Measurements from ENCODE around the gene RBM3.

RBM3 gene

DNA sequence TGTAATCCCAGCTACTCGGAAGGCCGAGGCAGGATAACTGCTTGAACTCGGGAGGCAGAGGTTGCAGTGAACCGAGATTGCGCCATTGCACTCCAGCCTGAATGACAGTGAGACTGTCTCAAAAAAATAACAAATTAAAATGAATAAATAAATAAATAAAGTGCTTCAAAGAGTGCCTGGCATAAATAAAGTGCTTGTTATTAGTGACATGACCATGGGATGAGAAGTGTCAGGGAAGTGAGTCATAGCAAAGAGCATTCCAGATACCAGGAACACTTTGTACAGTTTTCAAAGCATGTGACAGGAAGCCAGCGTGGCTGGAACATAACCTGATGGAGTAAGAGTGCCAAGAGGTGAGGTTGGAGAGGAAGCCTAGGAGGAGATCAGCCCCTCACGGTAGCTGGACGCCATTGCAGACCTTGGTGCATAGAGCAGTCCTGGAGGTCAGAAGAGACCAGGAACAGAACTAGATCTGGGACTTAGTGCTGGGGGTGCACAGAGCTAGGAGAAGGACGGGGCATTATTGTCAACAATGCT lies 17.0 kb downstream of the RBM3 start:
- DNase-seq = no peak
- TF ChIP-seq POLR2A (IDR thresholded peaks at IDR 0.05; ENCODE audit: low read length) (no peak), GATA1 (IDR thresholded peaks at IDR 0.05; ENCODE audit: low read depth, low read length) (no peak)

- DNase-seq = no peak
- no peak for TF ChIP-seq POLR2A (IDR thresholded peaks at IDR 0.05; ENCODE audit: low read length)
- no peak for TF ChIP-seq GATA1 (IDR thresholded peaks at IDR 0.05; ENCODE audit: low read depth, low read length)
Measured at GRCh38 chrX:48592971-48593370, 18.7 kb downstream of the RBM3 start.

- DNase-seq = no peak
- TF ChIP-seq POLR2A (IDR thresholded peaks at IDR 0.05; ENCODE audit: low read length) (no peak), GATA1 (IDR thresholded peaks at IDR 0.05; ENCODE audit: low read depth, low read length) (no peak)
Measured at GRCh38 chrX:48595929-48596328, 21.6 kb downstream of the RBM3 start.

DNA sequence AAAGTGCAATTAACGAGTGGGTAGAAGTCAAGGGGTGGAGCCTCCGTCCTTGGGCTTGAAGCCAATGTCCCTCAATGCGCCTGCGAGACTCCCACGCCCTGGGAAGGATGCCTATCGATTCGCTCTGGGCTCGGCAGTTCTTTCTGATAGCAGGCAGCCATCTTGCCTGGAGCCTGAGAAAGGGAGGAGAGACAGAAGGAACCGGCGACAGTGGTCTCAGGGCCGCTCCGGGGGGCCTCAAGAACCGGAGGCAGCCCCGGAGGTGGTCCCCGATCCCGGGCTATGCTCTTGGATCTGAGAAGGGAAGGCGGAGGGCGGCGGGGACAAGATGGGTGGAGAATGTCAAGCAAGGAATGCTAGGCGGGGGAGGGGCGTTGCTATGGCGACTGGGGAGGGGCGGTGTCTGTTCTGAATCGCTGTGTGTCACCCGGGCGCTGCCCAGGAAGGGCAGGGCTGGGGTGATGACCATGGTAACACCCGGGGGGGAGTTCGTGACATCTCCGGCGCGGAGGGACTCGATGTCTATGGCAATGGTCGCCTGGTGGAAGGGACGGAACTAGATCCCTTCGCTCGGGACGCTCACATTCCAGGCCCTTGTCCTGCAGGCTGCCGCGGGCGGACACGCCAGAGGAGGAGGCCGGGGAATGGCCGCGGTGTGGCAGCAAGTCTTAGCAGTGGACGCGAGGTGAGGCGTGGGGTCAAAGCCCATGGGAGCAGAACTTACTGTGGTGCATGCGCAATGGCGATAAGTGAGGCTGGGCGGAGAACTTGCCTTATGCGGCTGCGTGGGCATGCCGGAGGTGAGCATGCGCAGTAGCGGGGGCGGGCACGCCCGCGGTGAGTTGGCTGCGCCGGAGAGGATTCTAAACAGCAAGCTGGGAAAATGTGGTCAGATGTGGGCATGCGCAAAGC lies 23.3 kb downstream of the RBM3 start, which contains the start of gene WDR13:
WDR13 (plus strand) TSS at position 140 of the 912 bp plus-strand sequence; CDS start at position 645, 505 bp downstream.
- peak; percentile 94 for DNase-seq
- TF ChIP-seq POLR2A (IDR thresholded peaks at IDR 0.05; ENCODE audit: low read length) = peak; percentile 71
- TF ChIP-seq GATA1 (IDR thresholded peaks at IDR 0.05; ENCODE audit: low read depth, low read length) = no peak

GRCh38 chrX:48598614-48599013 lies 24.3 kb downstream of the RBM3 start:
- TF ChIP-seq POLR2A (IDR thresholded peaks at IDR 0.05; ENCODE audit: low read length) = no peak
- no peak for TF ChIP-seq GATA1 (IDR thresholded peaks at IDR 0.05; ENCODE audit: low read depth, low read length)
- DNase-seq = no peak

GRCh38 chrX:48599341-48599740 lies 25.1 kb downstream of the RBM3 start:
- TF ChIP-seq GATA1 (IDR thresholded peaks at IDR 0.05; ENCODE audit: low read depth, low read length) (no peak), POLR2A (IDR thresholded peaks at IDR 0.05; ENCODE audit: low read length) (no peak)
- DNase-seq = no peak

- DNase-seq = no peak
- TF ChIP-seq GATA1 (IDR thresholded peaks at IDR 0.05; ENCODE audit: low read depth, low read length) (no peak), POLR2A (IDR thresholded peaks at IDR 0.05; ENCODE audit: low read length) (no peak)
Measured at GRCh38 chrX:48600226-48600625, 25.9 kb downstream of the RBM3 start.

- DNase-seq = no peak
- TF ChIP-seq GATA1 (IDR thresholded peaks at IDR 0.05; ENCODE audit: low read depth, low read length) (no peak), POLR2A (IDR thresholded peaks at IDR 0.05; ENCODE audit: low read length) (no peak)
Measured at GRCh38 chrX:48601741-48602394, 27.6 kb downstream of the RBM3 start.

- TF ChIP-seq POLR2A (IDR thresholded peaks at IDR 0.05; ENCODE audit: low read length) (no peak), GATA1 (IDR thresholded peaks at IDR 0.05; ENCODE audit: low read depth, low read length) (no peak)
- no peak for DNase-seq
Measured at GRCh38 chrX:48604701-48605100, 30.4 kb downstream of the RBM3 start.

DNA sequence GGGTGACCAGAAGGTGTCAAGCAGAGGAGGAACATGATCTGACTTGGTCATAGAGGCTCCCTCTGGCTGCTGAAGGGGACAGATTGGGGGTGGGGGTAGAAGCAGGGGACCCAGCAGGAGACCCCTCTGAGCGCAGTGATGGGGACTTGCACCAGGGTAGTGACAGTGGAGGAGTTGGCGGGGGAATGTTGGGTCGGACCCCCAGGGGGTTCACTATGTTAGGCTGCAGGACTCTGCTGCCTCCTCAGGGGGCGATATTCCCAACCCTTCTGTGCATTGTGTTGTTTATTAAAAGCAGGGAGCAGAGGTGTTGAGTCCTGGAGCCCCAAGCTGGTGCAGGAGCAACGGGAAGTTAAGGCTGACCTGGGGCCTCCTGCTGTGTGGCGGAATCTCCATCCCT lies 31.8 kb downstream of the RBM3 start:
- no peak for TF ChIP-seq GATA1 (IDR thresholded peaks at IDR 0.05; ENCODE audit: low read depth, low read length)

GRCh38 chrX:48611703-48612102 lies 37.4 kb downstream of the RBM3 start:
- no peak for TF ChIP-seq GATA1 (IDR thresholded peaks at IDR 0.05; ENCODE audit: low read depth, low read length)
- no peak for TF ChIP-seq POLR2A (IDR thresholded peaks at IDR 0.05; ENCODE audit: low read length)
- DNase-seq = no peak

More for the DNA sequence above, 31.8 kb downstream of the RBM3 start:
- DNase-seq = no peak

GRCh38 chrX:48613502-48614160 lies 39.3 kb downstream of the RBM3 start:
- no peak for DNase-seq
- TF ChIP-seq POLR2A (IDR thresholded peaks at IDR 0.05; ENCODE audit: low read length) (no peak), GATA1 (IDR thresholded peaks at IDR 0.05; ENCODE audit: low read depth, low read length) (no peak)

DNA sequence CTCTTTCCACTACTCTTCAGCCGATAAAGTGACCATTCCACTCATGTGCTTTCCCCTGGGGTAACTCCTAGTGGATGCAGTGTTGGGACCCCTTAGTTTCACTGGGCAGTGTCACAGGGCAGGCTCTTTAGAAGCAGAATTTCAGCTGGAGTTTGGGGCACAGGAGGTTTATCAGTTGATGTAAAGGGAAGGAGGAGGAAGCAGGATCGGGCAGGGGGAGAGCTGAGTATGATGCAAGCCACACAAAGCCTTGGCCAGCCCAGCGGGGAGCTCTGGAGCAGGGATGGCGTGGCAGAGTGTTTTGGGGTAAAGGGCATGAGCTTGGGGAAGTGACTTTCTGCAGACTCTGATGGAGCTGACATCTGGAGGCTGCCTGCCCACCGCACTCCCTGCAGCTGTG lies 42.3 kb downstream of the RBM3 start:
- DNase-seq = no peak
- TF ChIP-seq GATA1 (IDR thresholded peaks at IDR 0.05; ENCODE audit: low read depth, low read length) (no peak), POLR2A (IDR thresholded peaks at IDR 0.05; ENCODE audit: low read length) (no peak)

Measured in erythroblast (primary cell).